ENCODE data around the gene CPT2.
"Not testable (repeated sequence)": the region's sequence is repeated elsewhere in the genome, so short reads cannot be mapped to it uniquely, and the experiment has no call there.

Gene CPT2

GRCh38 chr1:53189061-53189460 lies 7.6 kb upstream of the CPT2 start:
- Mint-ChIP-seq H3K4me1 (no peaks in the 10 kb centered on the region), H3K4me3 (no peak overlapping the region), H3K36me3 (no peaks in the 10 kb centered on the region), H3K9me3 (peaks cover 2 to 4% of the 10 kb centered on the region in 2 donors), H3K27ac (no peak overlapping the region), H3K27me3 (peaks cover 9 to 26% of the 10 kb centered on the region in 2 donors)
- DNase-seq, result no peak
- ATAC-seq (replicated peaks), result no peak

- Mint-ChIP-seq H3K4me1 (no peaks in the 10 kb centered on the region), H3K36me3 (no peaks in the 10 kb centered on the region), H3K4me3 (no peak overlapping the region), H3K27me3 (peaks cover 9 to 26% of the 10 kb centered on the region in 2 donors), H3K9me3 (peaks cover 2 to 4% of the 10 kb centered on the region in 2 donors), H3K27ac (no peak overlapping the region)
- ATAC-seq (replicated peaks), result no peak
- DNase-seq, result no peak
These were observed 6.4 kb upstream of the CPT2 start for GRCh38 chr1:53190210-53190611.

GRCh38 chr1:53195246-53196016 lies 1.2 kb upstream of the CPT2 start:
- Mint-ChIP-seq H3K27me3 (peaks cover 0 to 4% of the 10 kb centered on the region in 2 donors), H3K36me3 (peaks cover 11 to 13% of the 10 kb centered on the region in 2 donors), H3K9me3 (peaks cover 2 to 4% of the 10 kb centered on the region in 2 donors), H3K4me3 (no peak overlapping the region), H3K4me1 (peaks cover 14 to 25% of the 10 kb centered on the region in 2 donors), H3K27ac (no peak overlapping the region)
- ATAC-seq (replicated peaks), result no peak
- no peak for DNase-seq

- no peak for DNase-seq
- peak overlapping the region; percentile 96 for H3K27ac Mint-ChIP-seq
- peaks cover 2 to 4% of the 10 kb centered on the region in 2 donors for H3K9me3 Mint-ChIP-seq
- H3K4me3 Mint-ChIP-seq, result peak overlapping the region; percentile 85 to 93
- ATAC-seq (replicated peaks), result peak; percentile 59
- peaks cover 16% of the 10 kb centered on the region in 2 donors for H3K36me3 Mint-ChIP-seq
- H3K27me3 Mint-ChIP-seq, result no peaks in the 10 kb centered on the region
- H3K4me1 Mint-ChIP-seq, result peaks cover 14 to 25% of the 10 kb centered on the region in 2 donors
These were observed 573 bp upstream of the CPT2 start for GRCh38 chr1:53196017-53196484.

GRCh38 chr1:53197291-53198200 lies 922 bp downstream of the CPT2 start:
- no peak for DNase-seq
- peaks cover 14 to 25% of the 10 kb centered on the region in 2 donors for H3K4me1 Mint-ChIP-seq
- peak overlapping the region; percentile 94 for H3K27ac Mint-ChIP-seq
- H3K9me3 Mint-ChIP-seq, result no peaks in the 10 kb centered on the region
- peaks cover 20 to 23% of the 10 kb centered on the region in 2 donors for H3K36me3 Mint-ChIP-seq
- peak overlapping the region; percentile 85 to 93 for H3K4me3 Mint-ChIP-seq
- no peaks in the 10 kb centered on the region for H3K27me3 Mint-ChIP-seq
- ATAC-seq (replicated peaks), result no peak

GRCh38 chr1:53198241-53198651 lies 1.6 kb downstream of the CPT2 start:
- Mint-ChIP-seq H3K4me3 (peak overlapping the region; percentile 85 to 93), H3K9me3 (no peaks in the 10 kb centered on the region), H3K27me3 (no peaks in the 10 kb centered on the region), H3K27ac (peak overlapping the region; percentile 94), H3K4me1 (peaks cover 14 to 25% of the 10 kb centered on the region in 2 donors), H3K36me3 (peaks cover 26 to 30% of the 10 kb centered on the region in 2 donors)
- DNase-seq (no peak), ATAC-seq (replicated peaks) (no peak)

GRCh38 chr1:53203466-53203865 lies 6.8 kb downstream of the CPT2 start:
- no peak for ATAC-seq (replicated peaks)
- no peak for DNase-seq
- no peaks in the 10 kb centered on the region for H3K27me3 Mint-ChIP-seq
- peaks cover under 1% of the 10 kb centered on the region in 2 donors for H3K4me1 Mint-ChIP-seq
- no peak overlapping the region for H3K4me3 Mint-ChIP-seq
- H3K36me3 Mint-ChIP-seq, result peaks cover 63 to 67% of the 10 kb centered on the region in 2 donors
- no peak overlapping the region for H3K27ac Mint-ChIP-seq
- H3K9me3 Mint-ChIP-seq, result peaks cover 20 to 26% of the 10 kb centered on the region in 2 donors

- peaks cover 20 to 26% of the 10 kb centered on the region in 2 donors for H3K9me3 Mint-ChIP-seq
- not testable (repeated sequence) for ATAC-seq (replicated peaks); H3K4me1 Mint-ChIP-seq; H3K4me3 Mint-ChIP-seq; H3K27me3 Mint-ChIP-seq; H3K27ac Mint-ChIP-seq; DNase-seq
- H3K36me3 Mint-ChIP-seq, result peaks cover 79 to 83% of the 10 kb centered on the region in 2 donors
These were observed 8.9 kb downstream of the CPT2 start for GRCh38 chr1:53205496-53205895.

- ATAC-seq (replicated peaks), result not testable (repeated sequence)
- H3K36me3 Mint-ChIP-seq, result peaks cover 77 to 87% of the 10 kb centered on the region in 2 donors
These were observed 9.6 kb downstream of the CPT2 start for GRCh38 chr1:53206083-53206685.

GRCh38 chr1:53206735-53207379 lies 10.2 kb downstream of the CPT2 start:
- peaks cover 0 to 1% of the 10 kb centered on the region in 2 donors for H3K4me1 Mint-ChIP-seq
- peaks cover 79 to 90% of the 10 kb centered on the region in 2 donors for H3K36me3 Mint-ChIP-seq
- H3K4me3 Mint-ChIP-seq, result no peak overlapping the region
- ATAC-seq (replicated peaks) (no peak), DNase-seq (no peak)
- H3K9me3 Mint-ChIP-seq, result peaks cover 20 to 26% of the 10 kb centered on the region in 2 donors
- no peaks in the 10 kb centered on the region for H3K27me3 Mint-ChIP-seq
- no peak overlapping the region for H3K27ac Mint-ChIP-seq

More at GRCh38 chr1:53206083-53206685, 9.6 kb downstream of the CPT2 start:
- H3K27ac Mint-ChIP-seq, H3K4me3 Mint-ChIP-seq, H3K4me1 Mint-ChIP-seq, DNase-seq, H3K27me3 Mint-ChIP-seq: not testable (repeated sequence)
- H3K9me3 Mint-ChIP-seq, result peaks cover 20 to 26% of the 10 kb centered on the region in 2 donors

GRCh38 chr1:53207726-53208125 lies 11.1 kb downstream of the CPT2 start:
- peaks cover 79 to 86% of the 10 kb centered on the region in 2 donors for H3K36me3 Mint-ChIP-seq

GRCh38 chr1:53210352-53210751 lies 13.7 kb downstream of the CPT2 start:
- no peaks in the 10 kb centered on the region for H3K27me3 Mint-ChIP-seq
- DNase-seq (no peak), ATAC-seq (replicated peaks) (no peak)
- H3K36me3 Mint-ChIP-seq, result peaks cover 66% of the 10 kb centered on the region in 2 donors
- no peak overlapping the region for H3K4me3 Mint-ChIP-seq
- H3K9me3 Mint-ChIP-seq, result peaks cover 10 to 11% of the 10 kb centered on the region in 2 donors
- peak overlapping the region; percentile 62 for H3K27ac Mint-ChIP-seq
- peaks cover 0 to 1% of the 10 kb centered on the region in 2 donors for H3K4me1 Mint-ChIP-seq

More at GRCh38 chr1:53207726-53208125, 11.1 kb downstream of the CPT2 start:
- H3K4me1 Mint-ChIP-seq, result peaks cover 0 to 1% of the 10 kb centered on the region in 2 donors
- H3K4me3 Mint-ChIP-seq, result no peak overlapping the region
- DNase-seq (no peak), ATAC-seq (replicated peaks) (no peak)
- peaks cover 20 to 26% of the 10 kb centered on the region in 2 donors for H3K9me3 Mint-ChIP-seq
- no peak overlapping the region for H3K27ac Mint-ChIP-seq
- H3K27me3 Mint-ChIP-seq, result no peaks in the 10 kb centered on the region

- DNase-seq (no peak), ATAC-seq (replicated peaks) (no peak)
- Mint-ChIP-seq H3K4me3 (no peak overlapping the region), H3K9me3 (peaks cover 10 to 11% of the 10 kb centered on the region in 2 donors), H3K27ac (no peak overlapping the region), H3K36me3 (peaks cover 62 to 65% of the 10 kb centered on the region in 2 donors), H3K4me1 (peaks cover 0 to 1% of the 10 kb centered on the region in 2 donors), H3K27me3 (no peaks in the 10 kb centered on the region)
These were observed 14.3 kb downstream of the CPT2 start for GRCh38 chr1:53210954-53211353.
